Bronchial epithelial cell (primary cell): ENCODE data around the gene ATRNL1. TPM values are rescaled to one million over a fixed set of nuclear protein-coding genes. Genes with fewer than 3 reads are reported as not detected.

Experiments used
- DNase-seq: peaks from one replicate; pipeline ENCODE4 v3.0.0-alpha.2; 2010; ENCODE audit warnings: low read depth
- FAIRE-seq: peaks from 2 replicates; lab custom pipeline; 2011; peaks lifted over from hg19 to GRCh38; lab: Jason Lieb, UNC
- H3K27me3 ChIP-seq: 2 replicates; pipeline ENCODE4 v1.5.1; 2011; ENCODE audit warnings: low read length; ENCODE audit not compliant: control insufficient read depth, insufficient read depth
- H3K36me3 ChIP-seq: 2 replicates; pipeline ENCODE4 v1.5.1; 2011; ENCODE audit warnings: low read length; ENCODE audit not compliant: control insufficient read depth, insufficient read depth
- H3K4me3 ChIP-seq: 2 replicates; pipeline ENCODE4 v1.5.1; 2011; ENCODE audit warnings: mild to moderate bottlenecking, low read depth, low read length, control low read depth
- total RNA-seq: library from RNA; depleted of rRNA; stranded (reverse); fragments of >200 nt; gene quantifications from 2 replicates; pipeline ENCODE4 v1.2.1, GENCODE V29; 2014
- TF ChIP-seq, protein P1 (sequence below): IDR thresholded peaks from 2 replicates; pipeline ENCODE4 v1.5.1; 2011; ENCODE audit warnings: mild to moderate bottlenecking, moderate library complexity, low read length, control low read depth, inconsistent platforms; ENCODE audit not compliant: insufficient read depth, severe bottlenecking

ATRNL1 gene
- total RNA-seq, 1 donor from 2014 or later = 0.53 TPM

DNA sequence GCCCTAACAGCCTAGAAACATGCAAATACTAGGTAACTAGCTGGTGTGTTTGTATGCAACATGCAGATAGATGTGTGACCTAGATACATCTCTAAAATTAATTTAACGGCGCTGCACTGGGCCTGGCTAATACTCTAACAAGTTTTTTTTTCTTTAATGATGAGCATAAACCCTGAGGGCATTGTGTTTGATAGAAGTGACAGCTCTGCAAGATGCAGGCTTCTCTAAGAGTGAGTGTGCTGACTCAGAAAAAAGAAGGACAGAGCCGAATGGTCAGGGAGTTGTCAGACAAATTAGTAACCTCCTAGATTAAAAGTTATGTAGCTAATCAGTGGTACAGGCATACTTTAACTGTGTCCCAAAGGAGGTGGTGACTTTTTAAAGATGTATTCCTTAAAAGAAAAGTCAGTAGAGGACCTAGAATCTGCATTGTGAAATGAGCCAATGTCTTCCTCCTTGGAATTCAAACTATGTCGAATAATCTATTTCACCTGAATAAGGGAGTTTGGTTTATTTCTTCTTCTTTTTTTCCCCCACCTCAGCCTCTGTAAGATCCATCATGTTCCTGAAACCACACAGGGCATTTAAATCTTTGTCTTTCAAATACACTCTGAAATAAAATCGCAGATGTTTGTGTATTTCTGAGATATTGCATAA lies 864.7 kb downstream of the ATRNL1 start:
- no peaks in the 10 kb centered on the region for H3K27me3 ChIP-seq
- FAIRE-seq = no peak
- no peak for DNase-seq
- no peak overlapping the region for H3K4me3 ChIP-seq
- TF ChIP-seq, protein P1, sequence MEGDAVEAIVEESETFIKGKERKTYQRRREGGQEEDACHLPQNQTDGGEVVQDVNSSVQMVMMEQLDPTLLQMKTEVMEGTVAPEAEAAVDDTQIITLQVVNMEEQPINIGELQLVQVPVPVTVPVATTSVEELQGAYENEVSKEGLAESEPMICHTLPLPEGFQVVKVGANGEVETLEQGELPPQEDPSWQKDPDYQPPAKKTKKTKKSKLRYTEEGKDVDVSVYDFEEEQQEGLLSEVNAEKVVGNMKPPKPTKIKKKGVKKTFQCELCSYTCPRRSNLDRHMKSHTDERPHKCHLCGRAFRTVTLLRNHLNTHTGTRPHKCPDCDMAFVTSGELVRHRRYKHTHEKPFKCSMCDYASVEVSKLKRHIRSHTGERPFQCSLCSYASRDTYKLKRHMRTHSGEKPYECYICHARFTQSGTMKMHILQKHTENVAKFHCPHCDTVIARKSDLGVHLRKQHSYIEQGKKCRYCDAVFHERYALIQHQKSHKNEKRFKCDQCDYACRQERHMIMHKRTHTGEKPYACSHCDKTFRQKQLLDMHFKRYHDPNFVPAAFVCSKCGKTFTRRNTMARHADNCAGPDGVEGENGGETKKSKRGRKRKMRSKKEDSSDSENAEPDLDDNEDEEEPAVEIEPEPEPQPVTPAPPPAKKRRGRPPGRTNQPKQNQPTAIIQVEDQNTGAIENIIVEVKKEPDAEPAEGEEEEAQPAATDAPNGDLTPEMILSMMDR = no peak
- no peaks in the 10 kb centered on the region for H3K36me3 ChIP-seq

DNA sequence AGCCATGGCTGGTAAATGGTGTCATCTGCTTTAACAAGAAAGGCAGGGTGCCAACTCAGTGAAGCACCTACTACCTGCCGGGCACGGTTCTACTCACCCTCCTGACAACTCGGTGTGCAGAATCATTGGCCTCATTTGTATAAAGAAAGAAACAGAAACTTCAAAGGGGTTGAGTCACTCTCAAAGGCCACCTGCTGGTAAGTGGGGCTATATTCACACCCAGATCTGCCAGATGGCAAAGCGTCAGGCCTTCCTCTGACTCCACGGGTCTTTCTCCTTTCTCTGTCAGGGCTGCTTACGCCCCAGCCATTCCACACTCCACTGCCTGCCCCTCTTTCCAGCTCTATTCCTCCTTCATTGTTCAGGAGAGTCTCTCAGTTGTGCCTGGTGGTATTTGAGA lies 870.7 kb downstream of the ATRNL1 start:
- Histone ChIP-seq H3K4me3 (no peak overlapping the region), H3K36me3 (no peaks in the 10 kb centered on the region), H3K27me3 (no peaks in the 10 kb centered on the region)
- no peak for DNase-seq
- TF ChIP-seq, protein P1 = no peak
- FAIRE-seq = no peak

DNA sequence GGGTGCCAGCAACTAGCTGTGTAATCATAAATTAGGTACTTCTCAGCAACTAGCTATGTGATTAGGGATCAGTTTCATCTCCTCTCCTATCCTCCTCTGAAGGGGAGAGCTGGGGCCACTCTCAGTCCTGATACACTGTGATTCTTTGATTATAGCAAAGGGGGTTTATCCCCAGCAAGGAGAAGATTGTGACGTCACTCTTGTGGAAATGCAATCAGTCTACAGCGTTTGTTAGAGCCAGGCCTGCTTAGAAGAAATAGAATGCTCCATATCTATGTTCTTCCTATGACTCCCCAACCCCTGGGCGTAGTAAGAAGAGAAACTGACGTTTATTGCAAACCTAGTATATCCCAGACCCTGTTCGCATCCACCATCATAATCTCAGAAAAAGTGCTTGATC lies 871.7 kb downstream of the ATRNL1 start:
- TF ChIP-seq, protein P1 = no peak
- no peak for DNase-seq
- Histone ChIP-seq H3K36me3 (no peaks in the 10 kb centered on the region), H3K27me3 (no peaks in the 10 kb centered on the region), H3K4me3 (no peak overlapping the region)
- peak; percentile 32 for FAIRE-seq

DNA sequence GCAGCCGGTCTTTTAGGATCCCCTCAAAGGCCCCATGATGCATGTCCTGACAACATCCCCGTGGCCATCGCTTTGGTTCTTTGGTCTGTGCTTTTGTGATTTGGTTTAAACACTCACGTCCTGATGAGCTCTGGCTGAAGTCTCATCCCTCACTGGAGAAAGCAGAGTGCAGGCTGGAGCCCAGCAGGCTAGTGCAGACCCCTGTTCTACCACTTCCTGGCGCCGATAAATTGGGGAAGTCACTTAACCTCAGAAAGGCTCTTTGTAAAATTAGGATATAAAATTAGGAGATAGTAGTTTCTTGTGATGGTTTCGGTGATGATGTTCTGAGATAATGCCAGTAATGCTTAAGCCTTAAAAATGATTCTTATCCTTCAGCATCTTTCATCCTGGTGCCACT lies 872.2 kb downstream of the ATRNL1 start:
- Histone ChIP-seq H3K36me3 (no peaks in the 10 kb centered on the region), H3K27me3 (no peaks in the 10 kb centered on the region), H3K4me3 (no peak overlapping the region)
- DNase-seq = no peak
- no peak for FAIRE-seq
- TF ChIP-seq, protein P1 = no peak

DNA sequence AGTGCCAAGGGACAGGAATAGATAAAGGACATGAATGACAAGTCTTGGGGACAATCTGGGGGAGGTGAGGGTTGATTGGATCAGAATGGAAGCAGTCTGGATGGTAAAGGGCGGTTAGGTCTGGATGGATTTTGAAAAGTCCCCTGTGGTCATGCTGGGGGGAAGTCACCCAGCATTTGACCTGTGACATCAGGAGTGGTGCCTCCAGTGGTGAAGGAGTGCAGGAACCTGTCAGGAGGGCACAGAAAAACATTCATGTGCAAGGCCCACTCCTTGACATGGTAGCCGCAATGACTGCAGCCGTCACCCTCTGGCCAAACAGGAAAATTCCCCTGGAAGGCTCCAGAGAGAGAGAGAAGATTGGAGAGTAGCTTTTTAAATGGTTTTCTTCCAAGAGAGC lies 875.1 kb downstream of the ATRNL1 start:
- TF ChIP-seq, protein P1 = no peak
- DNase-seq (no peak), FAIRE-seq (no peak)
- Histone ChIP-seq H3K27me3 (no peaks in the 10 kb centered on the region), H3K4me3 (no peak overlapping the region), H3K36me3 (no peaks in the 10 kb centered on the region)

DNA sequence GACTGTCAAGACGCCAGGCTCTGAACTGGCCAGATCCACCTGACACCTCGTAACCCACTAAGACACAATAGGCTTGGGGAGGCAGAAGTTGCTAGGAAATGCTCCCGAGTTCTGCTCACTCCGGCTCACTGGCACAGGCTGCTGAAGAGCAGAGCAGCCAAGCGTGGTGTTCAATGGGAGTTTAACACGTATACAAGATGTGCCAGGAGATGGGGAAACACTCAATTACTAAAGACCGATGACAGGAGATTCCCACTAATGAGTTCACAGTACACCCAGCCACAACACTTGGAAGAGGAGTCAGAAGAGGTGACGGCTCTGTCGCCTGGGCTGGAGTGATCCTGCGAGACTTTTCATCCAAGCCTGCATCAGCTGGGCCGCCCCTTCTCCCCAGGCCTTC lies 876.4 kb downstream of the ATRNL1 start:
- Histone ChIP-seq H3K27me3 (no peaks in the 10 kb centered on the region), H3K4me3 (no peak overlapping the region), H3K36me3 (no peaks in the 10 kb centered on the region)
- TF ChIP-seq, protein P1 = no peak
- DNase-seq (no peak), FAIRE-seq (no peak)
